ENCODE measurements around the gene OTUD3.

DNA sequence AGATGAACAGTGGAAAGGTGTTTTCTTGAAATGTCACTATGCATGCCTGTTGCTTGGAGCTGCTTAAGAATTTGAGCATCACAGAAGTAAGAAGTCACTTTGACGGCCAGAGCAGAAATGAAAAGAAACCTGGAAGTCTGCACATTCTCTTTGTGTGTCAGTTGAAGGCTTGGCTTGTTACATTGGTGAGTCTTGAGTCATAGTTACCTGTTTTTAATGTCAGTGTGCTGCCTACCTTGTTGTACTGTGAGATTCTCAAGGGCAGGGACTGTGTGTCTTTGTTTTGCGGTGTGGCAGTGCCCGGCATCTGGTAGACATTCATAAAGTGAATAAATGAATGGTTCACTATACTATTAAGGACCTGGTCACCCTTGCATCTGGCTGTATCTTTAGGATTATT is 9.9 kb downstream of the OTUD3 start:
- TF ChIP-seq, protein P1, sequence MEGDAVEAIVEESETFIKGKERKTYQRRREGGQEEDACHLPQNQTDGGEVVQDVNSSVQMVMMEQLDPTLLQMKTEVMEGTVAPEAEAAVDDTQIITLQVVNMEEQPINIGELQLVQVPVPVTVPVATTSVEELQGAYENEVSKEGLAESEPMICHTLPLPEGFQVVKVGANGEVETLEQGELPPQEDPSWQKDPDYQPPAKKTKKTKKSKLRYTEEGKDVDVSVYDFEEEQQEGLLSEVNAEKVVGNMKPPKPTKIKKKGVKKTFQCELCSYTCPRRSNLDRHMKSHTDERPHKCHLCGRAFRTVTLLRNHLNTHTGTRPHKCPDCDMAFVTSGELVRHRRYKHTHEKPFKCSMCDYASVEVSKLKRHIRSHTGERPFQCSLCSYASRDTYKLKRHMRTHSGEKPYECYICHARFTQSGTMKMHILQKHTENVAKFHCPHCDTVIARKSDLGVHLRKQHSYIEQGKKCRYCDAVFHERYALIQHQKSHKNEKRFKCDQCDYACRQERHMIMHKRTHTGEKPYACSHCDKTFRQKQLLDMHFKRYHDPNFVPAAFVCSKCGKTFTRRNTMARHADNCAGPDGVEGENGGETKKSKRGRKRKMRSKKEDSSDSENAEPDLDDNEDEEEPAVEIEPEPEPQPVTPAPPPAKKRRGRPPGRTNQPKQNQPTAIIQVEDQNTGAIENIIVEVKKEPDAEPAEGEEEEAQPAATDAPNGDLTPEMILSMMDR (IDR thresholded peaks at IDR 0.05), result no peak
- TF ChIP-seq ZFX (IDR thresholded peaks at IDR 0.05; ENCODE audit: borderline replicate concordance), result no peak

All from 22Rv1 (cell line).